Smooth muscle cell (in vitro differentiated cells): Measurements from ENCODE around the gene CDH12. TPM values are rescaled to one million over a fixed set of nuclear protein-coding genes. Genes with fewer than 3 reads are reported as not detected.

Experiments
- DNase-seq: peaks from one replicate; lab custom pipeline; 2025; ENCODE audit not compliant: unreplicated experiment; lab: John Stamatoyannopoulos, UW
- H2AFZ ChIP-seq: fragments of 200-600 bp; sonication (generic); 2 replicates; pipeline ENCODE4 v1.6.0; 2016; ENCODE audit warnings: antibody characterized with exemption, low read depth, mild to moderate bottlenecking
- H3F3A ChIP-seq: fragments of 200-600 bp; sonication (generic); 2 replicates; pipeline ENCODE4 v1.6.0; 2017; ENCODE audit warnings: antibody characterized with exemption, low read depth
- H3K27ac ChIP-seq: fragments of 200-600 bp; sonication (generic); 2 replicates; pipeline ENCODE4 v1.5.1; 2016; ENCODE audit warnings: low read depth, mild to moderate bottlenecking
- H3K27me3 ChIP-seq: fragments of 200-600 bp; sonication (generic); 2 replicates; pipeline ENCODE4 v1.6.1; 2016; ENCODE audit warnings: low read depth, mild to moderate bottlenecking
- H3K36me3 ChIP-seq: fragments of 200-600 bp; sonication (generic); 2 replicates; pipeline ENCODE4 v1.5.1; 2016; ENCODE audit warnings: low read depth
- H3K4me1 ChIP-seq: fragments of 200-600 bp; sonication (generic); 2 replicates; pipeline ENCODE4 v1.5.1; 2016; ENCODE audit warnings: low read depth
- H3K4me2 ChIP-seq: fragments of 200-600 bp; sonication (generic); 2 replicates; pipeline ENCODE4 v1.6.0; 2016; ENCODE audit warnings: mild to moderate bottlenecking
- H3K4me3 ChIP-seq: fragments of 200-600 bp; sonication (generic); 2 replicates; pipeline ENCODE4 v1.5.1; 2016; ENCODE audit warnings: mild to moderate bottlenecking
- H3K79me2 ChIP-seq: fragments of 200-600 bp; sonication (generic); 2 replicates; pipeline ENCODE4 v1.6.0; 2016; ENCODE audit warnings: low read depth, mild to moderate bottlenecking
- H3K9ac ChIP-seq: fragments of 200-600 bp; sonication (generic); 2 replicates; pipeline ENCODE4 v1.6.0; 2016; ENCODE audit warnings: low read depth
- H3K9me3 ChIP-seq: fragments of 200-600 bp; sonication (generic); replicated peaks from 2 replicates; pipeline ENCODE4 v1.5.1; 2016; ENCODE audit warnings: low read depth
- H4K20me1 ChIP-seq: fragments of 200-600 bp; sonication (generic); 2 replicates; pipeline ENCODE4 v1.6.0; 2016; ENCODE audit warnings: low read depth
- WGBS: methylation state at CpG from one replicate; pipeline ENCODE4 v1.1.7; 2016; ENCODE audit warnings: low lambda C conversion rate; 5-methylcytosine and 5-hydroxymethylcytosine counted together
- polyA plus RNA-seq: library from polyadenylated mRNA; unstranded; fragments of >200 nt; fragmentation: Nextera tagmentation; extraction: Ambion mirVana; gene quantifications from 2 replicates; pipeline ENCODE4 v1.2.1, GENCODE V29; 2016
- total RNA-seq: library from RNA; depleted of rRNA; stranded (reverse); fragments of >200 nt; gene quantifications from 2 replicates; pipeline ENCODE4 v1.2.3, GENCODE V29; 2014
- TF ChIP-seq, protein P1 (sequence below): fragments of 200-600 bp; sonication (generic); IDR thresholded peaks from 2 replicates; pipeline ENCODE4 v1.5.1; 2017; ENCODE audit warnings: borderline replicate concordance, mild to moderate bottlenecking, antibody characterized with exemption; ENCODE audit not compliant: insufficient read depth, poor library complexity, severe bottlenecking

Gene CDH12
- total and polyA plus RNA-seq, 2 experiments from 2014 or later: not detected

DNA sequence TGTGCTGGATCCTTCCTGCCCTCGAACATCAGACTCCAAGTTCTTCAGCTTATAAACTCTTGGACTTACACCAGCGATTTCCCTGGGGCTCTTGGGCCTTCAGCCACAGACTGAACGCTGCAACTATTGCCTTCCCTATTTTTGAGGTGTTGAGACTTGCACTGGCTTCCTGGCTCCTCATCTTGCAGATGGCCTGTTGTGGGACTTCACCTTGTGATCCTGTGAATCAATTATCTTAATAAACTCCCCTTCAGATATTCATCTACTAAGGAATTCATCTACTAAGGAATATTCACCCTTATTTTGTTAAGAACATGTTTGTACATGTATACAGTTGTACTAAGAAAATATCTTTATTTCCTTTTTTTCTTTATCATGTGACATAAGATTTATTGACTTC lies 1079.7 kb downstream of the CDH12 start:
- DNase-seq: no peak
- Histone ChIP-seq H3K9ac (no peak overlapping the region), H3K4me3 (no peak overlapping the region), H3K27ac (no peak overlapping the region), H3K79me2 (no peaks in the 10 kb centered on the region), H3K9me3 (no peaks in the 10 kb centered on the region), H3K36me3 (no peaks in the 10 kb centered on the region), H2AFZ (no peak overlapping the region), H3F3A (no peaks in the 10 kb centered on the region), H3K4me2 (no peak overlapping the region), H3K27me3 (no peaks in the 10 kb centered on the region), H4K20me1 (no peaks in the 10 kb centered on the region), H3K4me1 (no peaks in the 10 kb centered on the region)
- 88% methylated on average over 3 of the region's 3 CpGs for WGBS
- TF ChIP-seq, protein P1, sequence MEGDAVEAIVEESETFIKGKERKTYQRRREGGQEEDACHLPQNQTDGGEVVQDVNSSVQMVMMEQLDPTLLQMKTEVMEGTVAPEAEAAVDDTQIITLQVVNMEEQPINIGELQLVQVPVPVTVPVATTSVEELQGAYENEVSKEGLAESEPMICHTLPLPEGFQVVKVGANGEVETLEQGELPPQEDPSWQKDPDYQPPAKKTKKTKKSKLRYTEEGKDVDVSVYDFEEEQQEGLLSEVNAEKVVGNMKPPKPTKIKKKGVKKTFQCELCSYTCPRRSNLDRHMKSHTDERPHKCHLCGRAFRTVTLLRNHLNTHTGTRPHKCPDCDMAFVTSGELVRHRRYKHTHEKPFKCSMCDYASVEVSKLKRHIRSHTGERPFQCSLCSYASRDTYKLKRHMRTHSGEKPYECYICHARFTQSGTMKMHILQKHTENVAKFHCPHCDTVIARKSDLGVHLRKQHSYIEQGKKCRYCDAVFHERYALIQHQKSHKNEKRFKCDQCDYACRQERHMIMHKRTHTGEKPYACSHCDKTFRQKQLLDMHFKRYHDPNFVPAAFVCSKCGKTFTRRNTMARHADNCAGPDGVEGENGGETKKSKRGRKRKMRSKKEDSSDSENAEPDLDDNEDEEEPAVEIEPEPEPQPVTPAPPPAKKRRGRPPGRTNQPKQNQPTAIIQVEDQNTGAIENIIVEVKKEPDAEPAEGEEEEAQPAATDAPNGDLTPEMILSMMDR: no peak

DNA sequence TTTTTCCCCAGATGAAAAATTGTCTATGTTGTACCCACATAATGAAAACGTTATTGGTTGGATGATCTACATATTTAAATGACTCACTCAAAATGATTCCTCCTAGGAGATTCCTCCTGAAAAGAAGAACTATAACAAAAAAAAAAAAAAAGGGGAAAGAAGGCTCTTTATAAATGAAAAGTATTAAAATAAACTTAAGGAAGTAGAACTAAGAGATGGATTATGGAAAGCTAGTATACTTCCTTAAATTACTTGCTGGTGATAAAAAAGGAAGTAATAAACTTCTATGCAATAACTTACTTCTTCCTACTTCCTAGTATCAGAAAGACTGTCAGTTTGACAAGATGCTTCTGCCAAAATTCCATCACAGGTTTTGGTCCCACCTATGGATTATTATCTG lies 1087.7 kb downstream of the CDH12 start:
- Histone ChIP-seq H3K4me1 (no peaks in the 10 kb centered on the region), H4K20me1 (no peaks in the 10 kb centered on the region), H3K9me3 (no peaks in the 10 kb centered on the region), H3K27ac (no peak overlapping the region), H3K4me2 (no peak overlapping the region), H3K36me3 (no peaks in the 10 kb centered on the region), H3K4me3 (no peak overlapping the region), H3F3A (no peaks in the 10 kb centered on the region), H3K9ac (no peak overlapping the region), H3K27me3 (no peaks in the 10 kb centered on the region), H3K79me2 (no peaks in the 10 kb centered on the region), H2AFZ (no peak overlapping the region)
- no peak for DNase-seq
- WGBS: 66% methylated on average over 1 of the region's 1 CpG
- TF ChIP-seq, protein P1: no peak

DNA sequence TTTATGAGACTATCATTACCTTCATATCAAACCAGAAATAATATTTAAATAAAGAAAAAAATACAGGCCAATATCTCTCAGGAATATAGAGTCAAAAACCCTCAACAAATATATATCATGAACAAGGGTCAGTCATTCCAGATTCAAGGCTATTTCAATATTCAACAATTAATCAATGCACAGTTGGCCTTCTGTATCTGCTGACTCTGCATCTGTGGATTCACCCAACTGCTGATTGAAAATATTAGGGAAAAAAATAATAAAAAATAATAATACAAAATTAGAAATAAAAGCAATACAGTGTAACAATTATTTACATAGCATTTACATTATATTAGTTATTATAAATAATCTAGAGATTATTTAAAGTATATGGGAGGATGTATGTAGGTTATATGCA lies 1114.0 kb downstream of the CDH12 start:
- no peak overlapping the region for H3K27ac ChIP-seq
- H3K79me2 ChIP-seq: no peaks in the 10 kb centered on the region
- DNase-seq: no peak
- no peaks in the 10 kb centered on the region for H3F3A ChIP-seq
- no peaks in the 10 kb centered on the region for H3K36me3 ChIP-seq
- H3K4me2 ChIP-seq: no peak overlapping the region
- H3K4me3 ChIP-seq: no peak overlapping the region
- H3K27me3 ChIP-seq: no peaks in the 10 kb centered on the region
- H3K9ac ChIP-seq: no peak overlapping the region
- H3K9me3 ChIP-seq: no peaks in the 10 kb centered on the region
- H2AFZ ChIP-seq: no peak overlapping the region
- TF ChIP-seq, protein P1: no peak
- H4K20me1 ChIP-seq: no peaks in the 10 kb centered on the region
- H3K4me1 ChIP-seq: no peaks in the 10 kb centered on the region

DNA sequence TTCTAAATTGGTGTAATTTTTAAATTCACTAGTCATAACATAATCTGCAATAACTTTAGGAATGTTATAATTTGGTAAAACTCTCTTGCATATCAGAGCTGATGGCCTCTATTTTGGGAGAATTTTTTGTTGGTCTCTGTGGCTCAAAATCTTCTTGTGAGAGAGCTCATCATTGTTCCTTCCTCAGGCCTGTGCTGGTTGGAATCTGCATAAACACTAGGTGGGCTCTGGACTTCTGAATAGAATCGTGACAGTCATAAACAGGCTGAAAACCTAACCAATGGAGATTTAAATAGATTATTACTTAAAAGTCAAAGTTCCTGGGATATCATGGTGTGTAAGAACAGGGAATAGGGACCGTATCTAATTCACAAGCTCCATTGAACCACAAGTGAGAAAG lies 1129.6 kb downstream of the CDH12 start:
- H3K9ac ChIP-seq: no peak overlapping the region
- H2AFZ ChIP-seq: no peak overlapping the region
- no peaks in the 10 kb centered on the region for H3K27me3 ChIP-seq
- H3K36me3 ChIP-seq: no peaks in the 10 kb centered on the region
- no peaks in the 10 kb centered on the region for H3K9me3 ChIP-seq
- H3K4me1 ChIP-seq: no peaks in the 10 kb centered on the region
- WGBS: 90% methylated on average over 2 of the region's 2 CpGs
- no peaks in the 10 kb centered on the region for H3K79me2 ChIP-seq
- no peaks in the 10 kb centered on the region for H3F3A ChIP-seq
- H3K27ac ChIP-seq: no peak overlapping the region
- H3K4me2 ChIP-seq: no peak overlapping the region
- no peak for DNase-seq
- no peak overlapping the region for H3K4me3 ChIP-seq
- no peaks in the 10 kb centered on the region for H4K20me1 ChIP-seq
- TF ChIP-seq, protein P1: no peak
